Putamen (tissue), 1 donor: ENCODE measurements around the gene CT47A7.
"Not testable (repeated sequence)": the region's sequence is repeated elsewhere in the genome, so short reads cannot be mapped to it uniquely, and the experiment has no call there.

ENCODE experiments used
- DNase-seq: peaks from one replicate; pipeline ENCODE4 v3.0.0-alpha.2; 2016; ENCODE audit warnings: low spot score

CT47A7 gene

GRCh38 chrX:120956500-120956899 lies at the start of gene CT47A7:
Gene CT47A7 (minus strand): TSS chrX:120956600. CDS start chrX:120956345, 255 bp downstream.
- not testable (repeated sequence) for DNase-seq

DNA sequence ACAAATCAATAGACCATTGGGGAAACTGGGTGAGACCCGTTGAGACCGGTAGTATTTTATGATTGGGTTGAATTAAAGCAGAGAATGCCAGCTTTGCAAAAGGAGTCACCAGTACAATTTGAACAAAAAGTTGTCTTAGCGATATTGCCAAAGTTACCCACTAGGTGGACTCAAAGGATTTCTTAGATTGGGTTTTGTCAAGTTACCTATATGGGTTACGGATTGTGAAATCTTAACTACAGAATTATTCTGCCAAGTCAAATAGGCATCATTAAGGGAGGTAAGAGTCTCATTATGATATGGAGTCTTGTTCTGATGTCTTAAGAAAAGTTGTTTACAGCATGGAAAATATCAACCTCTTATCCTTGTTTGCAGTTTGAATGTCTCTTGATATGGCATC lies 44.2 kb upstream of the CT47A7 start:
- no peak for DNase-seq

DNA sequence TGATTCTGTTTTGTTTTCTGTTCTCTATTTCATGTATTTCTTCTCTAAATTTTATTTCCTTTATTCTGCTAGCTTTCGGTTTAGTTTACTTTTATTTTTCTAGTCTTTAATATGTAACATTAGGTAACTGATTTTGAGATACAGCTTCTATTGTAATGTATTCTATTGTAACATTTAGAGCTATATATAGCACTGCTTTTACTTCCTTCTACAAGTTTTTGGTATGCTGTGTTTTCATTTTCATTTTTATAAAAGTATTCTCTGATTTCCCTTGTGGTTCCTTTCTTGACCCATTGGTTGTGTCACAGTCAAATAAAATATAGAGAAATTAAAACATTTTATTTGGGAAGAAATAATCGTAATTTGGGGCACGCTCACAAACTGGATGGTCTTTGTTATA lies 43.0 kb upstream of the CT47A7 start:
- DNase-seq, result no peak

- DNase-seq, result not testable (repeated sequence)
These were observed 29.3 kb upstream of the CT47A7 start, which contains the start of gene CT47A1 for GRCh38 chrX:120985660-120986059. Gene CT47A1 (minus strand): TSS chrX:120985760. CDS start chrX:120985529, 231 bp downstream.
